ENCODE results near the gene GRM3. TPM values are rescaled to one million over a fixed set of nuclear protein-coding genes. Genes with fewer than 3 reads are reported as not detected.

GRM3 gene
- total and polyA plus RNA-seq, 2 donors, result 0.05 to 0.07 TPM

- Histone ChIP-seq H3K9me3 (ENCODE audit: control insufficient read depth in 2 of 2, insufficient read depth in 1 of 2, low read length in 1 of 2) (no peaks in the 10 kb centered on the region), H3K4me1 (ENCODE audit: control insufficient read depth in 2 of 2, insufficient read depth in 2 of 2, low read length in 2 of 2) (no peaks in the 10 kb centered on the region), H3K36me3 (ENCODE audit: control insufficient read depth in 2 of 2, insufficient read depth in 2 of 2, low read length in 1 of 2) (no peaks in the 10 kb centered on the region), H3K27me3 (ENCODE audit: control insufficient read depth in 2 of 2, insufficient read depth in 1 of 2, low read length in 1 of 2) (no peaks in the 10 kb centered on the region), H3K27ac (ENCODE audit: low read depth in 1 of 2, low read length in 1 of 2) (no peak overlapping the region), H3K4me3 (ENCODE audit: low read length in 2 of 2) (no peak overlapping the region)
- 13% methylated on average over 3 of the region's 3 CpGs for WGBS
- no peak for DNase-seq (ENCODE audit: low read depth in 6 of 9, low spot score in 9 of 9)
These were observed 104.0 kb downstream of the GRM3 start for GRCh38 chr7:86747698-86748097.

- Histone ChIP-seq H3K4me1 (ENCODE audit: control insufficient read depth in 2 of 2, insufficient read depth in 2 of 2, low read length in 2 of 2) (no peaks in the 10 kb centered on the region), H3K4me3 (ENCODE audit: low read length in 2 of 2) (no peak overlapping the region), H3K9me3 (ENCODE audit: control insufficient read depth in 2 of 2, insufficient read depth in 1 of 2, low read length in 1 of 2) (no peaks in the 10 kb centered on the region), H3K27me3 (ENCODE audit: control insufficient read depth in 2 of 2, insufficient read depth in 1 of 2, low read length in 1 of 2) (no peaks in the 10 kb centered on the region), H3K36me3 (ENCODE audit: control insufficient read depth in 2 of 2, insufficient read depth in 2 of 2, low read length in 1 of 2) (no peaks in the 10 kb centered on the region), H3K27ac (ENCODE audit: low read depth in 1 of 2, low read length in 1 of 2) (no peak overlapping the region)
- WGBS, result 57% methylated on average over 4 of the region's 4 CpGs
- no peak for DNase-seq (ENCODE audit: low read depth in 6 of 9, low spot score in 9 of 9)
These were observed 104.5 kb downstream of the GRM3 start for GRCh38 chr7:86748201-86748600.

DNA sequence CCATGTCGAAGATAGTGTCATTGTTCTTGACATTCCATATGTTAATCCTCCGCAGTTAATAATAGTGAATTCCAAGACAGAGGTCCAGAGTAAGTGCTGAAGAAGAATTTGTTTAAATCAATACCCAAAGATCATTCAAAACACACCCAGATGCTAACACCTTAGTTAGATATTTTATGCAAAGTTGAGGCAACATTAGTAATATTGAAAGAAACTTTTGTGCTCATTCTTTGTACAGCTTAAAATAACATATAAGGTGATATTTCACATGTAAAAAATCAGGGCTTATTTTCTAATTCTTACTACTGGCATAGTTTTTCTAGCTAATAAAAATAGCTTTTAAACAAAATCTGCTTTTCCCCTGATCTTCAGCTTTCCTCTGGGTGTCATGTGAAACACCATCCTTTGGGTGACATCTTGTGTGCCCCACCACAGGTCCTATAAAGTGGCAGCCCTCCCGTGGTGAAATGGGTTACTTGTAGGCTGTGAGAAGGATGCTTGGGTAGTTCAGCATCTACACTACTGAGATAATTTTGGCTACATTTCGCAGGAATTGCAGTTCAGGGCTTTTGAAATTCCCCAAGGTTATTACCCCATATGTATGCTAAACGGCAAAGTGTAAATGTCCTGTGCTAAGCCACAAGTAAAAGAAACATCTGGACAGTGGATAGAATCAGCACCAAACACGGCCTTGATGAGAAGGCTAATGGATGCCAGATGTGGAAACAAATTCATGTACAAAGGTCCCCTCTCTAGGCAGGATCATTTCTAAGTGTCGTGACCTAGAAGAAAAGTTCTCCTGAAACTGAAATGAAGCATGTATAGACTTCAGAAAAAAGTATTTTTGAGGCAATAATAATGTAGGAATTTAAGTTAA, 105.4 kb downstream of the GRM3 start:
- no peak overlapping the region for H3K27ac ChIP-seq (ENCODE audit: low read depth in 1 of 2, low read length in 1 of 2)
- H3K27me3 ChIP-seq (ENCODE audit: control insufficient read depth in 2 of 2, insufficient read depth in 1 of 2, low read length in 1 of 2), result no peaks in the 10 kb centered on the region
- WGBS, result 88% methylated on average over 7 of the region's 7 CpGs
- DNase-seq (ENCODE audit: low read depth in 6 of 9, low spot score in 9 of 9), result no peak
- H3K36me3 ChIP-seq (ENCODE audit: control insufficient read depth in 2 of 2, insufficient read depth in 2 of 2, low read length in 1 of 2), result no peaks in the 10 kb centered on the region
- no peaks in the 10 kb centered on the region for H3K9me3 ChIP-seq (ENCODE audit: control insufficient read depth in 2 of 2, insufficient read depth in 1 of 2, low read length in 1 of 2)
- H3K4me3 ChIP-seq (ENCODE audit: low read length in 2 of 2), result no peak overlapping the region
- H3K4me1 ChIP-seq (ENCODE audit: control insufficient read depth in 2 of 2, insufficient read depth in 2 of 2, low read length in 2 of 2), result no peaks in the 10 kb centered on the region

GRCh38 chr7:86749741-86750665, 106.3 kb downstream of the GRM3 start:
- Histone ChIP-seq H3K4me1 (ENCODE audit: control insufficient read depth in 2 of 2, insufficient read depth in 2 of 2, low read length in 2 of 2) (no peaks in the 10 kb centered on the region), H3K27me3 (ENCODE audit: control insufficient read depth in 2 of 2, insufficient read depth in 1 of 2, low read length in 1 of 2) (no peaks in the 10 kb centered on the region), H3K27ac (ENCODE audit: low read depth in 1 of 2, low read length in 1 of 2) (no peak overlapping the region), H3K4me3 (ENCODE audit: low read length in 2 of 2) (no peak overlapping the region), H3K9me3 (ENCODE audit: control insufficient read depth in 2 of 2, insufficient read depth in 1 of 2, low read length in 1 of 2) (no peaks in the 10 kb centered on the region), H3K36me3 (ENCODE audit: control insufficient read depth in 2 of 2, insufficient read depth in 2 of 2, low read length in 1 of 2) (no peaks in the 10 kb centered on the region)
- no peak for DNase-seq (ENCODE audit: low read depth in 6 of 9, low spot score in 9 of 9)
- 95% methylated on average over 4 of the region's 4 CpGs for WGBS

GRCh38 chr7:86760236-86760635, 116.5 kb downstream of the GRM3 start:
- WGBS, result 54% methylated on average over 4 of the region's 4 CpGs
- H3K9me3 ChIP-seq (ENCODE audit: control insufficient read depth in 2 of 2, insufficient read depth in 1 of 2, low read length in 1 of 2), result no peaks in the 10 kb centered on the region
- H3K4me3 ChIP-seq (ENCODE audit: low read length in 2 of 2), result no peak overlapping the region
- H3K36me3 ChIP-seq (ENCODE audit: control insufficient read depth in 2 of 2, insufficient read depth in 2 of 2, low read length in 1 of 2), result no peaks in the 10 kb centered on the region
- no peak overlapping the region for H3K27ac ChIP-seq (ENCODE audit: low read depth in 1 of 2, low read length in 1 of 2)
- no peak for DNase-seq (ENCODE audit: low read depth in 6 of 9, low spot score in 9 of 9)
- H3K4me1 ChIP-seq (ENCODE audit: control insufficient read depth in 2 of 2, insufficient read depth in 2 of 2, low read length in 2 of 2), result no peaks in the 10 kb centered on the region
- no peaks in the 10 kb centered on the region for H3K27me3 ChIP-seq (ENCODE audit: control insufficient read depth in 2 of 2, insufficient read depth in 1 of 2, low read length in 1 of 2)

DNA sequence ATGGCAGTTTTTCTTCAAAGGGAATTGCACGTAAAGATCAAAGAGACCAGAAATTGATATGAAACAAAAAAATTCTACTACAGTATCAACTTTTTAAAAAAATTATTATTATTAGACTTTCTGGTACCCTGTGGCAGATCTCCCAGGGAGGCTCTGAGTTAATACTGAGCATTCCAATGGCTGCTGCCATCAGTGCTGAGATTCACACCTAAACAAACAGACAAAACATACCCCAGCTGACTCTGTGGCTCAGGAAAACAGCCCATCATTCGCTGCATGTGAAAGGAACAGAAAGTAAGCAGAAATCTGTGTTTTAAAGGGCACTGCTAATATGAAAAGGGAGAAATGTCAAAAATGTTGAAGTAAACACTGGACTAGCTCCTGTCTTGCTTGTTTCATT, 118.4 kb downstream of the GRM3 start:
- no peaks in the 10 kb centered on the region for H3K4me1 ChIP-seq (ENCODE audit: control insufficient read depth in 2 of 2, insufficient read depth in 2 of 2, low read length in 2 of 2)
- no peaks in the 10 kb centered on the region for H3K9me3 ChIP-seq (ENCODE audit: control insufficient read depth in 2 of 2, insufficient read depth in 1 of 2, low read length in 1 of 2)
- no peak overlapping the region for H3K4me3 ChIP-seq (ENCODE audit: low read length in 2 of 2)
- H3K36me3 ChIP-seq (ENCODE audit: control insufficient read depth in 2 of 2, insufficient read depth in 2 of 2, low read length in 1 of 2), result no peaks in the 10 kb centered on the region
- DNase-seq (ENCODE audit: low read depth in 6 of 9, low spot score in 9 of 9), result no peak
- H3K27ac ChIP-seq (ENCODE audit: low read depth in 1 of 2, low read length in 1 of 2), result no peak overlapping the region
- no peaks in the 10 kb centered on the region for H3K27me3 ChIP-seq (ENCODE audit: control insufficient read depth in 2 of 2, insufficient read depth in 1 of 2, low read length in 1 of 2)
- WGBS, result 94% methylated on average over 2 of the region's 2 CpGs

DNA sequence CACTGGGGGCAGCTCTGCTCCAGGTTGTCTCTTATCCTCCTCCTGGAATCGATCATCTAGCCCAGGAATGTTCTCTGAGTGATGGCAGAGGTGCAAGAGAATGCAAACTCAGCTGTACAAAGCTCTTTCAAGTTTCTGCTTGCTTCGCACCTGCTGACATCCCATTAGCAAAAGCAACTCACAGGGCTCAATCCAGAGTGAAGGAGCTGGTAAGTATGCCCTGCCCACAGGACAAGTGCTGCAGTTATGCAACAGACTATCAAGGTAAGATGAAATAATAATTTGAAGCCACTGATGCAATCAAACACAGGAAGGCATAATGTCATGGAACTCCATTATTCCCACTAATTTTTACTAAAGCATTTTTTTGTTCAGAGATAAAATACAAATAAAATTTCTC, 122.2 kb downstream of the GRM3 start:
- H3K27me3 ChIP-seq (ENCODE audit: control insufficient read depth in 2 of 2, insufficient read depth in 1 of 2, low read length in 1 of 2), result no peaks in the 10 kb centered on the region
- H3K9me3 ChIP-seq (ENCODE audit: control insufficient read depth in 2 of 2, insufficient read depth in 1 of 2, low read length in 1 of 2), result no peaks in the 10 kb centered on the region
- WGBS, result 76% methylated on average over 2 of the region's 2 CpGs
- H3K27ac ChIP-seq (ENCODE audit: low read depth in 1 of 2, low read length in 1 of 2), result no peak overlapping the region
- no peaks in the 10 kb centered on the region for H3K4me1 ChIP-seq (ENCODE audit: control insufficient read depth in 2 of 2, insufficient read depth in 2 of 2, low read length in 2 of 2)
- no peak overlapping the region for H3K4me3 ChIP-seq (ENCODE audit: low read length in 2 of 2)
- DNase-seq (ENCODE audit: low read depth in 6 of 9, low spot score in 9 of 9), result no peak
- no peaks in the 10 kb centered on the region for H3K36me3 ChIP-seq (ENCODE audit: control insufficient read depth in 2 of 2, insufficient read depth in 2 of 2, low read length in 1 of 2)

DNA sequence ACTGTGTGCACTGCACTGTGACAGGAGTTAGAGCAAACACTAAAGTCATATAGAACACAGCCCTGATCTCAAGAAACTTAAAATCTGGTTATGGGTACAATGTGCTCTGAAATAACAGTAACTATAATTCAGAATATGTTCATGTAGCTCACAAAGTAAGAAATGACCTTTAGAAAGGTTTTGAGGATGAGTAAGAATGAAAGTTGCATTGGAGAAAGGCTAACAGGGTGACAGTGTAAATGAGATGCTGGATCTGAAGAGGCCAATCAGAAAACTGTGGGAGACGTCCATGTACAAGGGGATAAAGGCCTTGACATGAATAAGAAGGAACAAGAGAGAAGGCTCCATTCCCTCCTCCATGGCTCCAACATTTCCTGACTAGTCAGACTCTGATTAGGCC, 124.7 kb downstream of the GRM3 start:
- Histone ChIP-seq H3K9me3 (ENCODE audit: control insufficient read depth in 2 of 2, insufficient read depth in 1 of 2, low read length in 1 of 2) (no peaks in the 10 kb centered on the region), H3K27me3 (ENCODE audit: control insufficient read depth in 2 of 2, insufficient read depth in 1 of 2, low read length in 1 of 2) (no peaks in the 10 kb centered on the region), H3K4me3 (ENCODE audit: low read length in 2 of 2) (no peak overlapping the region), H3K36me3 (ENCODE audit: control insufficient read depth in 2 of 2, insufficient read depth in 2 of 2, low read length in 1 of 2) (no peaks in the 10 kb centered on the region), H3K4me1 (ENCODE audit: control insufficient read depth in 2 of 2, insufficient read depth in 2 of 2, low read length in 2 of 2) (no peaks in the 10 kb centered on the region), H3K27ac (ENCODE audit: low read depth in 1 of 2, low read length in 1 of 2) (no peak overlapping the region)
- 95% methylated on average over 1 of the region's 1 CpG for WGBS
- no peak for DNase-seq (ENCODE audit: low read depth in 6 of 9, low spot score in 9 of 9)
